OCI-LY1 (cell line): ENCODE data around the gene ITSN2.

Source experiments
- EZH2 ChIP-seq: fragments of 200-600 bp; sonication (generic), shearing (Covaris generic); IDR thresholded peaks from 2 replicates; pipeline ENCODE4 v1.8.0; 2017; ENCODE audit warnings: borderline replicate concordance, mixed run types, mild to moderate bottlenecking, antibody characterized with exemption, low read length, moderate library complexity, mixed read lengths
- TF ChIP-seq, protein P1 (sequence below): fragments of 200-600 bp; sonication (generic), shearing (Covaris generic); IDR thresholded peaks from 2 replicates; pipeline ENCODE4 v1.5.1; 2017; ENCODE audit warnings: mild to moderate bottlenecking, antibody characterized with exemption, low read length, moderate library complexity, mixed read lengths

DNA sequence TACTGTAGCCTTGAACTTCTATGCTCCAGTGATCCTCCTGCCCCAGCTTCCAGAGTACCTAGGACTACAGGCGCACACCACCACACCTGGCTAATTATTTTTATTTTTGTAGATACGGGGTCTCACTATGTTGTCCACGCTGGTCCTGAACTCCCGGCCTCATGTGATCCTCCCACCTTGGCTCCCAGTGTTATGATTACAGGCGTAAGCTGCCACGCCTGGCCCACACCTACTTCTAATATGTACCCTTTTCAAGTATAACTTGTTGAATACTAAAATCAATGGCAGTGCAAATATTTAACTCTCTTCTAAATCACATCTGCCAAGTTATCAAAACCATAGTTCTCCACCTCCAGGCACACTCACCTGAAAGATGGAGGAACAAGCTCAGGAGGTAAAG is 58.7 kb downstream of the ITSN2 start:
- TF ChIP-seq, protein P1, sequence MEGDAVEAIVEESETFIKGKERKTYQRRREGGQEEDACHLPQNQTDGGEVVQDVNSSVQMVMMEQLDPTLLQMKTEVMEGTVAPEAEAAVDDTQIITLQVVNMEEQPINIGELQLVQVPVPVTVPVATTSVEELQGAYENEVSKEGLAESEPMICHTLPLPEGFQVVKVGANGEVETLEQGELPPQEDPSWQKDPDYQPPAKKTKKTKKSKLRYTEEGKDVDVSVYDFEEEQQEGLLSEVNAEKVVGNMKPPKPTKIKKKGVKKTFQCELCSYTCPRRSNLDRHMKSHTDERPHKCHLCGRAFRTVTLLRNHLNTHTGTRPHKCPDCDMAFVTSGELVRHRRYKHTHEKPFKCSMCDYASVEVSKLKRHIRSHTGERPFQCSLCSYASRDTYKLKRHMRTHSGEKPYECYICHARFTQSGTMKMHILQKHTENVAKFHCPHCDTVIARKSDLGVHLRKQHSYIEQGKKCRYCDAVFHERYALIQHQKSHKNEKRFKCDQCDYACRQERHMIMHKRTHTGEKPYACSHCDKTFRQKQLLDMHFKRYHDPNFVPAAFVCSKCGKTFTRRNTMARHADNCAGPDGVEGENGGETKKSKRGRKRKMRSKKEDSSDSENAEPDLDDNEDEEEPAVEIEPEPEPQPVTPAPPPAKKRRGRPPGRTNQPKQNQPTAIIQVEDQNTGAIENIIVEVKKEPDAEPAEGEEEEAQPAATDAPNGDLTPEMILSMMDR, result no peak
- TF ChIP-seq EZH2, result no peak
